Left colon (tissue), 2 donors: Measurements from ENCODE around the gene RASSF1. TPM values are rescaled to one million over a fixed set of nuclear protein-coding genes. Genes with fewer than 3 reads are reported as not detected.

Experiments used
- ATAC-seq: fragments of 200-7000 bp; cut with Tn5 transposase; one replicate; pipeline ENCODE4 v1.9.1; 2020; ENCODE audit warnings: mild to moderate bottlenecking, moderate library complexity
- DNase-seq, 2 donors: peaks; one replicate each; pipeline ENCODE4 v3.0.0-alpha.2; 2020
- intact Hi-C, 2 donors: fragments of 100-400 bp; cut with DNase I in 1 of 2; cut with micrococcal nuclease in 1 of 2; formaldehyde crosslinking; loops; one replicate each; pipeline versions ENCODE4 v1.11.2 to v1.14.0; 2022; cut with DNase I, micrococcal nuclease
- long read RNA-seq: library from polyadenylated mRNA; unstranded; transcript quantifications from one replicate; pipeline ENCODE4 v2.0.0, GENCODE V29; 2021
- total RNA-seq, 2 donors: library from RNA; stranded (reverse); fragmentation: NEBNext Ultra II Directional; extraction: Animal tissue kit (Norgen Biotek cat#: 25700); gene quantifications; one replicate each; pipeline ENCODE4 v1.2.1, GENCODE V29; 2021
- donor health status: DM: no; HTN: no; CAD: no.
- donor health status: DM: yes; HTN: yes; CAD: no.

RASSF1 gene, protein sequence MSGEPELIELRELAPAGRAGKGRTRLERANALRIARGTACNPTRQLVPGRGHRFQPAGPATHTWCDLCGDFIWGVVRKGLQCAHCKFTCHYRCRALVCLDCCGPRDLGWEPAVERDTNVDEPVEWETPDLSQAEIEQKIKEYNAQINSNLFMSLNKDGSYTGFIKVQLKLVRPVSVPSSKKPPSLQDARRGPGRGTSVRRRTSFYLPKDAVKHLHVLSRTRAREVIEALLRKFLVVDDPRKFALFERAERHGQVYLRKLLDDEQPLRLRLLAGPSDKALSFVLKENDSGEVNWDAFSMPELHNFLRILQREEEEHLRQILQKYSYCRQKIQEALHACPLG
- total RNA-seq: 10 to 100 TPM; 14.5 to 15.0 TPM
- long read RNA-seq, transcript RASSF1-201 (5 exons, 1,757 nt): major isoform, 41 of 53 reads
- long read RNA-seq, partial matches to known transcripts: 1 of 53 reads
- long read RNA-seq, other reads (novel, unspliced or antisense): 7 of 53 reads

DNA sequence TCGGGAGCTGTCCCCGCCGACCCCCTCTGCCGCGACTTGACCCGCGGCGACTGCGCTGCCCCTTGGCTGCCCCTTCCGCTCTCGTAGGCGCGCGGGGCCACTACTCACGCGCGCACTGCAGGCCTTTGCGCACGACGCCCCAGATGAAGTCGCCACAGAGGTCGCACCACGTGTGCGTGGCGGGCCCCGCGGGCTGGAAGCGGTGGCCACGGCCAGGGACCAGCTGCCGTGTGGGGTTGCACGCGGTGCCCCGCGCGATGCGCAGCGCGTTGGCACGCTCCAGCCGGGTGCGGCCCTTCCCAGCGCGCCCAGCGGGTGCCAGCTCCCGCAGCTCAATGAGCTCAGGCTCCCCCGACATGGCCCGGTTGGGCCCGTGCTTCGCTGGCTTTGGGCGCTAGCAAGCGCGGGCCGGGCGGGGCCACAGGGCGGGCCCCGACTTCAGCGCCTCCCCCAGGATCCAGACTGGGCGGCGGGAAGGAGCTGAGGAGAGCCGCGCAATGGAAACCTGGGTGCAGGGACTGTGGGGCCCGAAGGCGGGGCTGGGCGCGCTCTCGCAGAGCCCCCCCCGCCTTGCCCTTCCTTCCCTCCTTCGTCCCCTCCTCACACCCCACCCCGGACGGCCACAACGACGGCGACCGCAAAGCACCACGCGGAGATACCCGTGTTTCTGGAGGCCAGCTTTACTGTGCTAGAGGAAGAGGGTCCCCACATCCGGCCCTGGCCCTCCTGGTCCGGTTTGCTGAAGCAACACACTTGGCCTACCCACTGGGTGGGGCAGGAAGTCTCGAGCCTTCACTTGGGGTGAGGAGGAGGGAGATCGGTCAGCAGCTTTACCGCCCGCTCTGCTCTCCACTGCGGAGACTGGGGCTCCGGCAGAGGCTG lies at the start of gene RASSF1:
Gene RASSF1 (minus strand): TSS at position 389 of the 882 bp plus-strand sequence. CDS start 31 bp downstream, at position 358.
- intact Hi-C loops: no loop called here
- DNase-seq (peak; percentile 79 to 84), ATAC-seq (peak; percentile 33)

DNA sequence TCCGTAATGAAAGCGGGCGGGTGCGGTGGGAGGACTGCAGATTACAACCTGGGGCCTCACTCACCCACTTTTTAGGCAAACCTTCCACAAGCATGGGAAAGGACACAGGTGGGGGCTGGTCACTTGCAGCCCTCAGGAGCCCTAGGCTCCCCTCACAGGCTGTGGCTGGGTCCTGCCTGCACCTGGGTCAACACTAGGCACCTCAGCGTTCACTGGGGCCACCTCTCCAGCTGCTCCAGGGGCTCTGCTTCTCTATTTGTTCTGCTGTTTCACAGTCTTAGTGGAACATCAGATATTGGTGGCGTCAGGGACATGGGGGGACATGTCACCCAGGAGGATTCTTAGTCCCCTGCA lies 48.8 kb upstream of the RASSF1 start:
- DNase-seq: no peak

DNA sequence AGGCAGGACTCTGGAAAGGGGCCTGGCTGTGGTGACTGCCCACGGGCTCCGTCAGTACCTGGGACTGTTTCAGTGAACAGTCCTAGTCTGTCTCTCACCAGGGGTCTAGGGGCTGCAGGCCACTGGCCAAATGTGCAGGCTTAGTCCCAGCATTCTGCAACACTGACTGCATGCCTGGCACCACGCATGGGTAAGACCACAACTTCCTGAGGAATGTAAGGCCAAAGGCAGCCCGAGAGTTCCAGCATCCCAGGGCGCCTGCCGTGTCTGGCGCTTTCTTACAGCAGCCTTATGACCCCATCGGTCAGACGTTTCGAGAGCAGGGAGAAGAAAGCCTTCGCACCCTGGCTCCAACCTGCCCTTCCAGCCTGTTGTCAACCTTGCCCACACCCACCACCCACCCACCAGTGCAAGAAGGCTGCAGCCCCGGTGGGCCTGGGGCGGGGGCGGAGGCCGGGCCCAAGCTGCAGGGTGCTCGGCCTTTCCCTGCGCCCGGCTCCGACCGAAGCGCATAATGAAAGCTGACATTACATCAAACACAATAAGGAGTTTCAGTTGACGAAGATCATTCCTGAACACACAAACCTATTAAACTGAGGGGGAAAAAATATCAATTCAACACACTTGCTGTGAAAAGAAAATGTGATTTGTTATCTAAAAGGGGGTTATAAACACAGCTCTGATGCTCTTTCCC lies 48.2 kb upstream of the RASSF1 start:
- intact Hi-C loops: no loop called here
- no peak for ATAC-seq

More for the DNA sequence above, 48.8 kb upstream of the RASSF1 start:
- intact Hi-C loops: no loop called here
- ATAC-seq: no peak

DNA sequence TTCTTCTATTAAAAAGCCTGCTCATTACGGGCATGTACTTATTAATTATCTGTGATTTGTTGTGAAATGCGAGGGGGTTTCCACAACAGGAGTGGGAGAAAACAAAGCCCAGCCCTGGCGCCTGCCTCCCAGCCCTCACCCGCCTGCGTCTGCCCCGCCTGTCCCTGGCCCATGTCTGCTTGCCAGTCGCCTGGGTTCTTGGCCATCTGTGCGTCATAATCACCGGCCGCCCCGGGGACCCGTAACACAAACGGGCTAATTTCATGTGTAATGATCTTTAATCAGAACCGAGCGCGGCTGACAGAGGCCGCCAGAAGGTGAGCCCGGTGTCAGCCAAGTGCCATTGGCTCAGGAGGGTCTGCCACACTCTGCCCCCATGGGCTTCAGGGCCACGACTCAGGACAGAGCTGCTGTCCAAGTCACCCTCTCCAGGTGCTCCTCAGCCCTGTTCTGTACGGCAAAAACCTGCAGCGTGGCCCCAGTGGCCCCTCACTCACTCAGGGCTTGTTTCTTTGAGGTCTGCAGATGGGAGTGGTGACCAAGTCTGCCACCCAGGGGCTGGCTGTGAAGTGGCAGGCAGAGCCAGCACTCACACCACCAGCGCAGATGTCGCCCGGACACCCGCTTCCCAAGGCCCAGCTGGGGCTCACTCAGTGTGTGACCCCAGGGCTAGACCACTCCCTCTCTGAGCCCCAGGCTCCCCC lies 47.5 kb upstream of the RASSF1 start:
- intact Hi-C loops: no loop called here
- ATAC-seq (peak; percentile 39), DNase-seq (no peak)

More for the DNA sequence above, 48.2 kb upstream of the RASSF1 start:
- DNase-seq: no peak

DNA sequence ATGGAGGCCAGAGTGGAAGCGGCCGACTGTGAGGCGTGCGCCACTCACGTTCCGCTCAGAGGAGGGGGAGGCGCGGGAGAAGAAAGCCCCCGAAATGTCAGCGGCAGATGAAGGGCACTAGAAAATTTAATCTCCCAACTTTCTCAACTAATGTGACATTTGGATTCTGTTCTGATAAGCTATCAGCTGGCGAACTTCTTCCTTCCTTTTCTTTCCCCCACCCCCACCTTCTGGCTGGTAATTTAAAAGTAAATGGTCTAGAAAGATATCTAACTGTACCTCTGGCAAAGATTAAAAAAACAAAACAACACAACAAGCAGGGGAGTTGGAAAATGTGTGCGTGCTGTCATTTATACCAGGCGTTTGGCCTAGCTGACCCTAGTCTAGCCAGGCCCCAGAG lies 45.1 kb upstream of the RASSF1 start:
- DNase-seq: no peak
- intact Hi-C loops: no loop called here
- no peak for ATAC-seq

DNA sequence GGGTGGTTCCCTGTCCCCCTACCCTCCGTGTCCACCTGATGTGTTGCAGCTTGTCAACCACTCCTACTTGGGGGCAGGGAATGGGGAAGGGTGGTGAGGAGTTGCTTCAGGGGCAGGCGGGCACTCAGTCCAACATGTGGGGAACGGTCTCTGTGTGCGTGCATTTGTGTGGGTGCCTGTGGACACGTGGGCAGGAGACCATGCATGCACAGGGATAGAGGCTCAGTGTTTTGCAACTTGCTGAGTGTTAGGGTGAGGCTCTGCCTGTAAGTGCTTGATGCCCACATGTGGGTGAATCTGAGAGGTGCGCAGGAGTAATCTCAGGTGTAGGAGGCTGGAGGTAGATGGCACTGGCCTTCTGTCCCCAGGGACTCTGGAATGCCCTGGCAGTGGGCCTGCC lies 43.1 kb upstream of the RASSF1 start:
- intact Hi-C loops: no loop called here
- ATAC-seq: no peak
- DNase-seq: no peak

DNA sequence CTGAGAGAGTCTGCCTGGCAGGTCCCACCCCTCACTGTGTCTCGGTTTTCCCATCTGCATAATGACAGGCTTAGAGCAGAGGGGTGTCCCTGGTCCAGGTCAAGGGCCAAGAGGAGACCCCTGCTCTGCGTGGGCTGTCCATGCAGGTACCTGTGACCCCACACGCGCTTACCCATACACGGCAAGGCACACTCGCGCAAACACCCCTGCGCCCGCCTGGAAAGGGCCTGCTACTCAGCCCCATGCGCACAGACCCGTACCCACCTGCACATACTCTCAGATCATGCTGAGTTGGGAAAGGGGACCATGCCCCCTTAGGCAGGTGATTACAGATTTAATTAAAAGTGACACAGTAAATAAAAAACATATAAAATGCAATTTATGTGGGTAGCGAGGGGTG lies 42.1 kb upstream of the RASSF1 start:
- intact Hi-C loops: no loop called here
- no peak for DNase-seq
- ATAC-seq: no peak

DNA sequence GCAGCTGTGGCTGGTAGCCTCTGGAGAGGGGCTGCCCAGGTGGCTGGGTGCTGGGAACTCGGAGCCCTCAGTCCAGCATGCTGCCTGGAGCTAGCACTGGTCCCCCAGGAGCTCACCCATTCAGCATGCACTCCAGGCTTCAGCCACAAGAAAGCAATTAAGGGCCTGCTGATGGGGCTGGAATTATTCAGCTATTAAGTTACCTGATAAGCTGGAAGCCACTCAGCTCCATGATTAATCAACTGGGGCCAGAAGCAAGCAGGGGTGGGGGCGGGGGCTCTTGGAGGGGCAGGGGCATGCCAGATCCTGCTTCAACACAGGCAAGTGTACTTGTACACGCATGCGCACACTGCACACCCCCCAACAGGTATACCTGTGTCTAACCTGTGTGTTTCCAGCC lies 40.7 kb upstream of the RASSF1 start:
- ATAC-seq (no peak), DNase-seq (no peak)
- intact Hi-C loops: no loop called here

DNA sequence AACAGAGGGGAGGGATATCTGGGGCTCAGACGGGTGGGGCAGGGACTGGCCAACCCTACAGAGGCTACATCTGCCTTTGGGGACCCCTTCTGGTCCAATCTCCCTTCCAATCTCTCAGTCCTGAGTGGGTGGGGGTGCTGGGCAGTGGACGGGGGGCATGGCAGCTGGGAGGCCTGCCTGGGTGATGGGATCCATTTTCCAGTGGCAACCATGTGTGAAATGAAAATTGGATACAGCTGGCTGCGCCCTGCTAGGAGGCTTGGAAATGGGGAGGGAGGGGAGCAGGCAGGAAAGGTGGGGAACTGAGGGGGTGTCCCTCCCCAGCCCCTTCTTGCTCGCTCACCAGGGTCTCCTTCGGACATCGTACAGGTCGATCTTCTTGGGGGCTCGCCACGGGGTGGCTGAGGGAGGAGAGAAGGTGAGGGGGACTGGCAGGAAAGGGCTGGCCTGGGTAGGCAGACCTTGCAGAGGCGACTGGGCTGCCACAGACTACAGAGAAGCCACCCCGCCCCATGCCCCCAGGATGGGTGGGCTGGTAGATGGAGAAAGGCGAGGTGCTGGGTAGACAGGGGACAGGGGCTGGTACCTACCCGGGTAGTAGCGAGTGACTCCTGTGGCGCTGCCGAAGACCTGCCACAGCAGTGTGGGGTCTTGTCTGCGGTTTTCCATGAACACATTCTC lies 39.9 kb upstream of the RASSF1 start:
- intact Hi-C loops: no loop called here
- ATAC-seq (no peak), DNase-seq (no peak)

DNA sequence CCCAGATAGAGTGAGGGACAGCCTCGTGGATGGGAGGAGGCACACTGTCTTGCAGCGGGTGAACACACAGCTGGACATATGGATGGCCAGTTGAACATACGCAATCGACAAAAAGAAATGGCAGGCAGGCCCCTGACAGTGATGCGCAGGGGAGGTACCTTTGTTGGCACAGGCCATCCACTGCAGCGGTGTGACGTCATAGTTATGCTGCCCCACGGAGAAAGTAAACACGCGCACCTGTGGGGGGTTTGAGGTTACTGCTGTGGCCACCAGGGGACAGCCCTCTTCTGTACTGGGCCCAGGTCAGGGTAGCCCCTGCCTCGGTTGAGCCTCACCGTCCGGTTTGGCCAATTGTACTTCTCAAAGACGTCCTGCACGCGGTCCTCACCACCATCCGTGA lies 38.1 kb upstream of the RASSF1 start:
- DNase-seq: no peak
- no peak for ATAC-seq
- intact Hi-C loops: no loop called here

DNA sequence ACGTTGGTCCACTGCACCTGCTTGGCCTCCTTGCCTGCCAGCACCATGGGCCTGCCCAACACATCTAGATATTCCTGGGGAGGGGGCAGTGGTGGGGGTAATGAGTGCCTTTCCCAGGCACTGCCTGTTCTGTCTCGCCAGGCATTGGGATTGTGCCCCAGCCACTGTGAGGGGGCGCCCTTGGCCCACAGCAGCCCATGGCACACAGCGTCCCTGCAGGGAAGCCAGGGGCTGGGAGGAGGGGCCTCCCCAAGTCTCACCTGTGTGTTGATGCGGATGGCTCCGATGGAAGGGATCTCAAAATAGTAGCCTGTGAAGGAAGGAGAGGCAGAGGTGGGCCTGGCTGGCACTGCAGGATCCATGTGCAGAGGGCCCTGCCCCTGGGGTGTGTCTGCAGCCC lies 37.4 kb upstream of the RASSF1 start:
- intact Hi-C loops: no loop called here
- DNase-seq: no peak
- no peak for ATAC-seq

DNA sequence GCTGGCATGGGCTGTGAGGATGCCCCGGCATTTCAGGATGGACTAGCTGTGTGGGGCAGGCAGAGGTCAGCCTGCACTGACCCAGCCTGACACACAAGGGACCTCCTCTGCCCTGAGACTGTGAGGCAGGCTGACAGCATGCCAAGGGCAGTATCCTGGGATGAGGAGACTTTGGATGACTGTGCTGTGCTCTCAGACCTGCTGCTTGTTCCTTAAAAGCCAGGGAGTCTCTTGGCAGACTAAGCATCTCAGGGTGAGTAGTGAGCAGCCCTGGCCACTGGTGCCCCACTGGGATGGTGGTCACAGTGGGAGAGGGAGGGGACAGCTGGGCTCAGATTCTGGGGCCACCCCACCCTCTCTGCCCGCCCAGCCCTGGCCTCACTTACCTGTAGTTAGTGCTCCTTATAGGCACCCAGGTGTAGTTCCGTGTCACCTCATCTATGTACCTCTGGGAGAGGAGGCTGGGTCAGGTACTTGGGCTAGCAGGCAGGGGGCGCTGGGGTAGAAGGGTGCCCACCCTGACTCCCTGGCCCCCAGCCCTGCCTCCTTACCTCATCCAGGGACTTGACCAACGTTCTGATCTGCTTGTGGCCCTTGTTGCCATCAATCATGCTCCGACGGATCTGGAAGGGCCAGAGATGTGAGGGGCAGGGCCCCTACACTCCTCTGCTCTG lies 34.8 kb upstream of the RASSF1 start:
- intact Hi-C loops: no loop called here
- no peak for ATAC-seq

DNA sequence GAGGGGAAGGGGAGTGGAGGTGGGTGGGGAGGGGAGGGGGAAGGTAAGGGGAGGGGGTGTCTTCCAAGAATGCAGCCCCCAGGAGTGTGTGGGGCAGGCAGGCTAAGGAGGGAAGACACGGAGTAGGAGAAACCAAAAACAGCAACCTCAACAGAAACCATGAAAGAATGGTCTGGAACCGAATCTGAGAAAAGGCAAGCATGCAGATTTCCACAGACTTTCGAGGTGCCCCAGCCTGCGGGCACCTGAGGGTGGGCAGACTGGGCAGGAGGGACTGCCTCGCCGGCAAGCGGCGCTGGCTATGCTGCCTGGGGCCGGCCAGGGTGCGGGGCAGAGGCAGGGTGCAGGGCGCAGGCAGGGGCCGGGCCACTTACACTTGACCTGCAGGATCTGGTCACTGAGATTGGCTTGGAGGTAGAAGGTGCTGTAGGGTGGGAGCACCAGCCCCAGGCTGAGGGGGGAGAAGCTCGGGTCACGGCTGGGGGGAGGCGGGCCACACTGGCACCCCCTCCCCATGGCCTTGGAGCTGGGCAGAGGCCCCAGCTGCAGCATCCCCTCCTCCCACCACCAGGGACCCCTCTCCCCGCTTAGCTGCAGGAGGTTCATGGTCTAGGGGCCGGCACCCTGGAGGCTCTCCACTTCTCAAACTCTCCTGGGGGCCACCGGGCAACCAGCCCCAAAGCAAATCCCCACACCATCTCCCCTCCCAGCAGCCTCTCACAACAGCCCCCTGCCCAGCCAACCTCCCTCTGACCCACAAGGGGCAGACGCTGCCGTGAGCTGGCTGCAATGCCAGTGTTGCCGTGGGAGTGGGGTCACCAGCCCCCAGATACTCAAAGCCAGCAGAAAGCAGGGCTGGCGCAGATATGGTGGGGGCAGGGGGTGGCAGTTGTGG lies 34.0 kb upstream of the RASSF1 start:
- intact Hi-C loops: no loop called here
- no peak for ATAC-seq
- DNase-seq: no peak

More for the DNA sequence above, 34.8 kb upstream of the RASSF1 start:
- DNase-seq: no peak

DNA sequence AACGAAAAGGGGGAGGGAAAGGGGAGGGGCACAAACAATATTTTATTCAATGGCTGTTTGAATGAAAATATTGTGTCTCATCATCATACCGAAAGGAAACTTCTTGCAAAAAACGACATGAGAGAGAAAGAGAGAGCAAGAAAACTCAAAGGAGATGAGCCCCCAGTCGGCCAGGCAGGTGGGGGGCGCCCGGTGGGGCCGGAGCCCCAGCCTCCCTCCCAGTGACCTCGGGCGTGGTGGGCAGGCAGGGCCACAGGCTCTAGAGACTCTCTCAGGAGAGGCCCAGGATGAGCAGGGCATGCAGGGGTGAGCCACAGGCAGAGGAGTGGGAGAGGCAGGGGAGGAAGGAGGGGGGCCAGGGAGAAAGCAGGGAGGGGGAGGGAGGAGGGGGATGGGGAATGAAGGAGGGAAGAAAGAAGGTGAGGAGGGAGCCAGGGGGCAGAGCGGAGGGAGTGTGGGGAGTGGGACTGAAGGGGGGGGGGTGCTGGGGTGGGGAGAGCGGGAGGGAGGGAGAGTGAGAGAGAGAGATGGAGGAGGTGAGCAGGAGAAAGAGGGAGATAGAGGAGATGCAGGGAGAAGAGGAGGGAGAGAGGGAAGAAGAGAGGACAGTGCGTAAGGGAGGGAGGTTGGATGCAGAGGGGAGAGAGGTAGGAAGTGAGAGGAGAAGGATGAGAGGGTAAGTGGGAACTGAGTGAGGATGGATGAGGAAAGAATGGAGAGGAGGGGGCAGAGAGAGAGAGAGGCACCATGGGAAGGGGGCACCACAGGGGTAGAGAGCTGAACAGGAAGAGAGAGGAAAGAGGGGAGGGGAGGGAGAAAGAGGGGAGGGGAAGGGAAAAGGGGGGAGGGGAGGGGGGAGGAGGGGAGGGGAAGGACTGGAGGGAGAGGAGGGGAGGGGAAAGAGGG lies 32.8 kb upstream of the RASSF1 start:
- intact Hi-C loops: no loop called here
- ATAC-seq: no peak

DNA sequence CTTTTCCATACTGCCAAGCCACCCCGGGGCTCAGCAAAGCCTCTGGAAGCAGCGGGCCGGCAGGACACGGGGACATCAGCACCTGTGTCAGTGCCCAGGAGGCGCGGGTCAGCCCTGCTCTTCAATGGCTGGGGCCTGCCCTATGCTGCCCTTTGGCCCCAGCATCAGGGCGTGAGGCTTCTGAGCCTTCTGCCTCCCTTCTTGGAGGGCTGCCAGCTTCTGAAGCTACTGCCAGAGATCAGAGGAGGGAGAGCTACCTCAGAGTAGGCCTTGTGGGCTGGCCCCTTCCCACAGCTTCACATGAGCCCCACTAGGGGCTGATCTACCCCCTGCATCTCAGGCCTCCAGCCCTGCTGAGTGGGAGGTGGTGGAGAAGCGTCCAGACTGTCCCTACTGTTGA lies 31.7 kb upstream of the RASSF1 start:
- ATAC-seq: peak; percentile 86
- intact Hi-C loops: no loop called here
- peak; percentile 62 to 78 for DNase-seq

More for the DNA sequence above, 32.8 kb upstream of the RASSF1 start:
- DNase-seq: no peak
